A375 (cell line): ENCODE data around the gene ORC2. TPM values are rescaled to one million over a fixed set of nuclear protein-coding genes. Genes with fewer than 3 reads are reported as not detected.

ENCODE experiments used
- small RNA-seq: library from RNA; depleted of rRNA; stranded (forward); fragments of <200 nt; gene quantifications from one replicate; pipeline ENCODE3, GENCODE V24; 2014
- total RNA-seq: library from RNA; depleted of rRNA; stranded (reverse); fragments of >200 nt; shearing (Covaris generic); gene quantifications from 2 replicates; pipeline ENCODE4 v1.2.3, GENCODE V29; 2014; rRNA removed

ORC2 gene
- 10.8 and 17.9 TPM in 2 replicates for total RNA-seq

GRCh38 chr2:200963124-200963917, at the start of gene ORC2:
ORC2 (minus strand) TSS chr2:200963660; CDS start chr2:200958123, 5,537 bp downstream.

DNA sequence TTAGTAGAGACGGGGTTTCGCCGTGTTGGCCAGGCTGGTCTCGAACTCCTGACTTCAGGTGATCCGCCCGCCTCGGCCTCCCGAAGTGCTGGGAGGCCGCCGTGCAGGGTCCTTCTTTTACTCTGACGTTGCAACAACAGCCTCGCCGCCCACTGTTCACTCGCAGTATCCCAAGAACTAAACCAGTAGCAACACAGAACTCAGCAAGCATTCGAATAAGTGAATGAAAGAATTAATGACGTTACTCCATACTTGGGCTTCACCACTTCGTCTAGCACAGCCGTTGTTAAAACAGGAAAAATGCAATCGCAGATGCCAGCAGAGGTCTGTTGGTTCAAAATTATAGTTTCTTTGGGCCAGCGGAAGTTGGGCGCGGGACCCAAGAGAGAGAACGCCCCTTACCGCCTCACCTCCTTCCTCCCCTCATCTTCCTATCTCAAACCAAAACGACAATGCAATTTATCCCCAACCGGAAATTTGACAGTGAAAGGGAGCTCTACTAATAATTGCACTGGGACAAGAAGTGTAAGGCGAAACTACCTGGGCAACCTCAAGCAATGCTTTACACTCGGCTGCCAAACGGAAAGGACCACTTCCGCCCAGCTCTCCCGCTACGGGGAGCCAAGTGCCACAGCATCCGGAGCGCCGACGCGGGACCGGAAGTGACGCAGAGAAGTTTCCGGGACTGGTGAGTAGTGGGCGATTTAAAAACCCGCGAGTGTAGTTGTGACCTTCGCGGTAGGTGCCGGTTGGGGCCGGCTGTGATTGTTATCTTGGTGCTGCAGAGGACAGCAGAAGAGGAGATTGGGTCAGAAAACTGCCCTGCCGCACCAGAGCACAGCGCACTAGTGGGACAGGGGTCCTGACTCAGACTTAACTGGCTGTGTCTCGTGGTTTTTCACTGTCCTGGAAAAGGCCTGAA, 74.5 kb downstream of the ORC2 start, which contains the start of the genes NIF3L1 and PPIL3:
TSS of gene NIF3L1 (plus strand) at position 668 of the 922 bp plus-strand sequence. CDS start 2,573 bp downstream, outside the sequence.
TSS of gene PPIL3 (minus strand) at position 374 of the 922 bp plus-strand sequence. CDS start 1,462 bp downstream, outside the sequence.

GRCh38 chr2:200864176-200865034, 99.1 kb downstream of the ORC2 start, which contains the start of gene CLK1:
CLK1 (minus strand) TSS chr2:200864658; CDS start chr2:200861862, 2,796 bp downstream.

Small RNA genes lying within 50 kb of the gene (small RNA-seq; reads per million reads assigned to genes)
- gene RF00019 (not detected), gene RNU6-312P (not detected), gene RNU6-762P (not detected)

Other genes starting within 250 kb of the ORC2 start
- gene BZW1, start 151.8 kb downstream of the ORC2 start, total RNA-seq = 163 and 202 TPM in 2 replicates
- gene CLK1, start 99.0 kb downstream of the ORC2 start, total RNA-seq = 34.0 and 37.2 TPM in 2 replicates
- 22.2 and 26.1 TPM in 2 replicates for gene PPIL3, start 74.6 kb downstream of the ORC2 start, total RNA-seq
- gene NIF3L1, start 74.3 kb downstream of the ORC2 start, total RNA-seq = 24.5 and 29.8 TPM in 2 replicates
- 2.6 and 2.7 TPM in 2 replicates for gene HYCC2, start 108.0 kb upstream of the ORC2 start, total RNA-seq
- gene NDUFB3, start 108.3 kb upstream of the ORC2 start, total RNA-seq = 82.9 and 86.4 TPM in 2 replicates
- gene CFLAR, start 152.5 kb upstream of the ORC2 start, total RNA-seq = 17.9 and 18.2 TPM in 2 replicates
- gene CASP10, start 219.5 kb upstream of the ORC2 start, total RNA-seq = 1.7 TPM in 2 replicates